GM12878 (cell line): ENCODE results near the gene ITGA3. TPM values are rescaled to one million over a fixed set of nuclear protein-coding genes. Genes with fewer than 3 reads are reported as not detected.

Experiments
- ATAC-seq: fragments of 200-7000 bp; cut with Tn5 transposase; 3 replicates; pipeline ENCODE4 v1.9.1; 2020; ENCODE audit warnings: mild to moderate bottlenecking, moderate library complexity
- BruUV-seq: library from RNA; stranded (reverse); fragments of 400-500 nt; replicated peaks from 2 replicates; lab custom pipeline; 2021; lab: Mats Ljungman, UMichigan
- CTCF ChIA-PET: fragments of 300-600 bp; sonication (Branson Sonifier 250); formaldehyde crosslinking; extraction: SDS; loops from one replicate; lab custom pipeline; 2021; ENCODE audit warnings: inconsistent platforms; lab: Yijun Ruan, JAX
- POLR2A ChIA-PET: fragments of 350-600 bp; formaldehyde crosslinking; extraction: SDS; loops from one replicate; lab custom pipeline; 2021; ENCODE audit warnings: inconsistent platforms; lab: Charles Lee
- RAD21 ChIA-PET: fragments of 300-600 bp; sonication (Branson Sonifier 250); formaldehyde crosslinking; loops from one replicate; lab custom pipeline; 2023; ENCODE audit warnings: antibody characterized with exemption; ENCODE audit not compliant: unreplicated experiment; lab: Charles Lee
- SMC1A ChIA-PET: fragments of 300-600 bp; sonication (Branson Sonifier 250); formaldehyde crosslinking; loops from one replicate; lab custom pipeline; 2023; ENCODE audit not compliant: unreplicated experiment, uncharacterized antibody; lab: Charles Lee
- DNase-seq: peaks from one replicate; pipeline ENCODE4 v3.0.0-alpha.2; 2011; ENCODE audit warnings: low read depth, low spot score
- FAIRE-seq: peaks from 3 replicates; lab custom pipeline; 2011; peaks lifted over from hg19 to GRCh38; lab: Jason Lieb, UNC
- H2AFZ ChIP-seq: 2 replicates; pipeline ENCODE4 v1.6.0; 2011; ENCODE audit warnings: low read depth, low read length, control low read depth; ENCODE audit not compliant: control insufficient read depth
- H3K27ac ChIP-seq: 2 replicates; pipeline ENCODE4 v1.5.1; 2011; ENCODE audit warnings: control low read depth; ENCODE audit not compliant: control insufficient read depth, insufficient read depth
- H3K27me3 ChIP-seq, 2 experiments: replicated peaks in 1 of 2; 2 replicates each; pipeline versions ENCODE4 v1.6.0 to v1.6.1; 2011; ENCODE audit warnings: low read length in 1 of 2; ENCODE audit not compliant: control insufficient read depth in 2 of 2, insufficient read depth in 2 of 2
- H3K36me3 ChIP-seq, 2 experiments: 2 replicates each; pipeline ENCODE4 v1.5.1; 2011; ENCODE audit warnings: low read length in 1 of 2; ENCODE audit not compliant: control insufficient read depth in 2 of 2, insufficient read depth in 2 of 2
- H3K4me1 ChIP-seq: 2 replicates; pipeline ENCODE4 v1.6.1; 2011; ENCODE audit warnings: mild to moderate bottlenecking, low read length, moderate library complexity, mixed read lengths; ENCODE audit not compliant: control insufficient read depth, insufficient read depth
- H3K4me2 ChIP-seq: 2 replicates; pipeline ENCODE4 v1.6.0; 2011; ENCODE audit warnings: control low read depth; ENCODE audit not compliant: control insufficient read depth, insufficient read depth
- H3K4me3 ChIP-seq: fragments of 200-600 bp; sonication (generic); 2 replicates; pipeline ENCODE4 v1.5.1; 2016
- H3K79me2 ChIP-seq: 2 replicates; pipeline ENCODE4 v1.6.0; 2011; ENCODE audit warnings: low read length; ENCODE audit not compliant: control insufficient read depth, insufficient read depth
- H3K9ac ChIP-seq: 2 replicates; pipeline ENCODE4 v1.8.0; 2011; ENCODE audit warnings: low read length, control low read depth, mixed read lengths; ENCODE audit not compliant: control insufficient read depth, insufficient read depth
- H3K9me3 ChIP-seq: replicated peaks from 3 replicates; pipeline ENCODE4 v1.5.1; 2011; ENCODE audit warnings: mild to moderate bottlenecking, low read length; ENCODE audit not compliant: control insufficient read depth, insufficient read depth
- H4K20me1 ChIP-seq: 2 replicates; pipeline ENCODE4 v1.6.0; 2011; ENCODE audit not compliant: control insufficient read depth, insufficient read depth
- E2F8 ChIP-seq: fragments of 450-650 bp; IDR thresholded peaks from 2 replicates; pipeline ENCODE4 v1.6.1; 2018; ENCODE audit warnings: mild to moderate bottlenecking, low read depth, moderate library complexity; ENCODE audit not compliant: partially characterized antibody
- HDAC6 ChIP-seq: fragments of 200-600 bp; sonication (generic); IDR thresholded peaks from one replicate; pipeline ENCODE4 v1.8.0; 2017; ENCODE audit warnings: antibody characterized with exemption; ENCODE audit not compliant: unreplicated experiment
- IRF4 ChIP-seq: IDR thresholded peaks from 2 replicates; pipeline ENCODE4 v1.6.1; 2011; ENCODE audit warnings: low read depth, low read length
- MEF2B ChIP-seq: fragments of 450-650 bp; IDR thresholded peaks from 2 replicates; pipeline ENCODE4 v1.6.1; 2018; ENCODE audit warnings: mild to moderate bottlenecking, moderate library complexity; ENCODE audit not compliant: partially characterized antibody, poor library complexity, severe bottlenecking
- PML ChIP-seq: IDR thresholded peaks from 2 replicates; pipeline ENCODE4 v1.6.1; 2012; ENCODE audit warnings: low read length, inconsistent platforms
- POLR2AphosphoS5 ChIP-seq: IDR thresholded peaks from 2 replicates; pipeline ENCODE4 v1.6.1; 2011; ENCODE audit warnings: mild to moderate bottlenecking, low read length, inconsistent platforms
- RUNX3 ChIP-seq: IDR thresholded peaks from 2 replicates; pipeline ENCODE4 v1.6.1; 2012; ENCODE audit warnings: low read length, inconsistent platforms
- WGBS: methylation state at CpG from one replicate; pipeline ENCODE4 v1.1.6; 2016; ENCODE audit warnings: low lambda C conversion rate; ENCODE audit not compliant: insufficient replicate concordance, insufficient coverage; ENCODE audit errors: missing lambda C conversion rate; 5-methylcytosine and 5-hydroxymethylcytosine counted together
- in situ Hi-C: fragments of 300-500 bp; cut with MboI; formaldehyde crosslinking; loops from 9 replicates; pipeline ENCODE4 v1.14.3; 2018; ENCODE audit warnings: mixed read lengths
- intact Hi-C: fragments of 100-400 bp; cut with micrococcal nuclease; formaldehyde crosslinking; loops from one replicate; pipeline ENCODE4 v1.14.2; 2022; ENCODE audit not compliant: unreplicated experiment
- polyA plus RNA-seq, 11 experiments: library from polyadenylated mRNA; depleted of rRNA in 4 of 11; unstranded in 6 of 11; stranded (reverse) in 5 of 11; fragments of >200 nt; fragmentation: Nextera tagmentation in 4 of 11; fragmentation: Illumina TruSeq in 1 of 11; extraction: Ambion mirVana in 4 of 11; extraction: Trizol in 1 of 11; gene quantifications; 1 replicate in 1 of 11; 2 replicates in 10 of 11; pipeline versions ENCODE4 v1.2.1 to v1.2.3, GENCODE V29; 2011 to 2016; ENCODE audit warnings: inconsistent platforms in 2 of 11, missing spikeins in 2 of 11, low read depth in 1 of 11
- total RNA-seq, 4 experiments: library from RNA; depleted of rRNA in 3 of 4; stranded (reverse); fragments of >200 nt in 3 of 4; fragmentation: Illumina TruSeq in 1 of 4; extraction: Trizol in 1 of 4; gene quantifications; 2 replicates each; pipeline versions ENCODE4 v1.2.1 to v1.2.3, GENCODE V29; 2013 to 2021
- TF ChIP-seq, protein P1 (sequence below): fragments of 450-650 bp; IDR thresholded peaks from 2 replicates; pipeline ENCODE4 v1.6.1; 2016; ENCODE audit warnings: mild to moderate bottlenecking
- TF ChIP-seq, protein P2 (sequence below): fragments of 450-650 bp; IDR thresholded peaks from 2 replicates; pipeline ENCODE4 v1.6.1; 2016; ENCODE audit warnings: mild to moderate bottlenecking
- TF ChIP-seq, protein P3 (sequence below): IDR thresholded peaks from 2 replicates; pipeline ENCODE4 v1.6.1; 2012; ENCODE audit warnings: low read depth, low read length, improper control_type of control experiment
- TF ChIP-seq, protein P4 (sequence below): fragments of 450-650 bp; IDR thresholded peaks from 2 replicates; pipeline ENCODE4 v1.6.1; 2016; ENCODE audit warnings: mild to moderate bottlenecking, moderate library complexity, borderline replicate concordance

The ITGA3 gene
- total and polyA plus RNA-seq, 10 of the 15 experiments (the other 5 are each of a cell fraction or from before 2014, with no cell fraction given), result 0.29 to 13.4 (median 6.6) TPM

- ATAC-seq (no peak), DNase-seq (no peak), FAIRE-seq (no peak)
- H3K4me3 ChIP-seq, result no peak overlapping the region
- CTCF ChIA-PET, result interaction anchor here (0.6 to 0.9 kb wide), 2 partner anchors 29 to 557 kb away, joined by 3 read pairs; no protein-coding TSS in a partner anchor
- BruUV-seq, result no TSS peak
- no peaks in the 10 kb centered on the region; the same call in 1 of the 2 replicates for H4K20me1 ChIP-seq
- H3K36me3 ChIP-seq, result no peaks in the 10 kb centered on the region; a peak in 1 of 4 replicates
- H3K4me1 ChIP-seq, result peaks cover 5% of the 10 kb centered on the region; the same call in 1 of the 2 replicates
- no peak overlapping the region for H3K27ac ChIP-seq
- POLR2A ChIA-PET, result no interaction called here
- H2AFZ ChIP-seq, result no peak overlapping the region
- SMC1A ChIA-PET, result no interaction called here
- no peaks in the 10 kb centered on the region for H3K27me3 ChIP-seq
- H3K4me2 ChIP-seq, result no peak overlapping the region
- TF ChIP-seq, protein P1, sequence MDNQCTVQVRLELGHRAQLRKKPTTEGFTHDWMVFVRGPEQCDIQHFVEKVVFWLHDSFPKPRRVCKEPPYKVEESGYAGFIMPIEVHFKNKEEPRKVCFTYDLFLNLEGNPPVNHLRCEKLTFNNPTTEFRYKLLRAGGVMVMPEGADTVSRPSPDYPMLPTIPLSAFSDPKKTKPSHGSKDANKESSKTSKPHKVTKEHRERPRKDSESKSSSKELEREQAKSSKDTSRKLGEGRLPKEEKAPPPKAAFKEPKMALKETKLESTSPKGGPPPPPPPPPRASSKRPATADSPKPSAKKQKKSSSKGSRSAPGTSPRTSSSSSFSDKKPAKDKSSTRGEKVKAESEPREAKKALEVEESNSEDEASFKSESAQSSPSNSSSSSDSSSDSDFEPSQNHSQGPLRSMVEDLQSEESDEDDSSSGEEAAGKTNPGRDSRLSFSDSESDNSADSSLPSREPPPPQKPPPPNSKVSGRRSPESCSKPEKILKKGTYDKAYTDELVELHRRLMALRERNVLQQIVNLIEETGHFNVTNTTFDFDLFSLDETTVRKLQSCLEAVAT, result no peak
- TF ChIP-seq RUNX3 (no peak), HDAC6 (no peak), PML (no peak), E2F8 (no peak), POLR2AphosphoS5 (no peak), IRF4 (no peak), MEF2B (no peak)
- TF ChIP-seq, protein P2, sequence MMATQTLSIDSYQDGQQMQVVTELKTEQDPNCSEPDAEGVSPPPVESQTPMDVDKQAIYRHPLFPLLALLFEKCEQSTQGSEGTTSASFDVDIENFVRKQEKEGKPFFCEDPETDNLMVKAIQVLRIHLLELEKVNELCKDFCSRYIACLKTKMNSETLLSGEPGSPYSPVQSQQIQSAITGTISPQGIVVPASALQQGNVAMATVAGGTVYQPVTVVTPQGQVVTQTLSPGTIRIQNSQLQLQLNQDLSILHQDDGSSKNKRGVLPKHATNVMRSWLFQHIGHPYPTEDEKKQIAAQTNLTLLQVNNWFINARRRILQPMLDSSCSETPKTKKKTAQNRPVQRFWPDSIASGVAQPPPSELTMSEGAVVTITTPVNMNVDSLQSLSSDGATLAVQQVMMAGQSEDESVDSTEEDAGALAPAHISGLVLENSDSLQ, result no peak
- TF ChIP-seq, protein P3, sequence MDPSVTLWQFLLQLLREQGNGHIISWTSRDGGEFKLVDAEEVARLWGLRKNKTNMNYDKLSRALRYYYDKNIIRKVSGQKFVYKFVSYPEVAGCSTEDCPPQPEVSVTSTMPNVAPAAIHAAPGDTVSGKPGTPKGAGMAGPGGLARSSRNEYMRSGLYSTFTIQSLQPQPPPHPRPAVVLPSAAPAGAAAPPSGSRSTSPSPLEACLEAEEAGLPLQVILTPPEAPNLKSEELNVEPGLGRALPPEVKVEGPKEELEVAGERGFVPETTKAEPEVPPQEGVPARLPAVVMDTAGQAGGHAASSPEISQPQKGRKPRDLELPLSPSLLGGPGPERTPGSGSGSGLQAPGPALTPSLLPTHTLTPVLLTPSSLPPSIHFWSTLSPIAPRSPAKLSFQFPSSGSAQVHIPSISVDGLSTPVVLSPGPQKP, result no peak
- TF ChIP-seq, protein P4, sequence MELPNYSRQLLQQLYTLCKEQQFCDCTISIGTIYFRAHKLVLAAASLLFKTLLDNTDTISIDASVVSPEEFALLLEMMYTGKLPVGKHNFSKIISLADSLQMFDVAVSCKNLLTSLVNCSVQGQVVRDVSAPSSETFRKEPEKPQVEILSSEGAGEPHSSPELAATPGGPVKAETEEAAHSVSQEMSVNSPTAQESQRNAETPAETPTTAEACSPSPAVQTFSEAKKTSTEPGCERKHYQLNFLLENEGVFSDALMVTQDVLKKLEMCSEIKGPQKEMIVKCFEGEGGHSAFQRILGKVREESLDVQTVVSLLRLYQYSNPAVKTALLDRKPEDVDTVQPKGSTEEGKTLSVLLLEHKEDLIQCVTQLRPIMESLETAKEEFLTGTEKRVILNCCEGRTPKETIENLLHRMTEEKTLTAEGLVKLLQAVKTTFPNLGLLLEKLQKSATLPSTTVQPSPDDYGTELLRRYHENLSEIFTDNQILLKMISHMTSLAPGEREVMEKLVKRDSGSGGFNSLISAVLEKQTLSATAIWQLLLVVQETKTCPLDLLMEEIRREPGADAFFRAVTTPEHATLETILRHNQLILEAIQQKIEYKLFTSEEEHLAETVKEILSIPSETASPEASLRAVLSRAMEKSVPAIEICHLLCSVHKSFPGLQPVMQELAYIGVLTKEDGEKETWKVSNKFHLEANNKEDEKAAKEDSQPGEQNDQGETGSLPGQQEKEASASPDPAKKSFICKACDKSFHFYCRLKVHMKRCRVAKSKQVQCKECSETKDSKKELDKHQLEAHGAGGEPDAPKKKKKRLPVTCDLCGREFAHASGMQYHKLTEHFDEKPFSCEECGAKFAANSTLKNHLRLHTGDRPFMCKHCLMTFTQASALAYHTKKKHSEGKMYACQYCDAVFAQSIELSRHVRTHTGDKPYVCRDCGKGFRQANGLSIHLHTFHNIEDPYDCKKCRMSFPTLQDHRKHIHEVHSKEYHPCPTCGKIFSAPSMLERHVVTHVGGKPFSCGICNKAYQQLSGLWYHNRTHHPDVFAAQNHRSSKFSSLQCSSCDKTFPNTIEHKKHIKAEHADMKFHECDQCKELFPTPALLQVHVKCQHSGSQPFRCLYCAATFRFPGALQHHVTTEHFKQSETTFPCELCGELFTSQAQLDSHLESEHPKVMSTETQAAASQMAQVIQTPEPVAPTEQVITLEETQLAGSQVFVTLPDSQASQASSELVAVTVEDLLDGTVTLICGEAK, result no peak
- no peak overlapping the region for H3K9ac ChIP-seq
- no peaks in the 10 kb centered on the region for H3K79me2 ChIP-seq
- in situ Hi-C loops, result no loop called here
- 68% methylated on average over 3 of the region's 3 CpGs for WGBS
- RAD21 ChIA-PET, result no interaction called here
- no peaks in the 10 kb centered on the region for H3K9me3 ChIP-seq
- intact Hi-C loops, result no loop called here
Measured at GRCh38 chr17:50065056-50065455, 9.1 kb downstream of the ITGA3 start.
